GM23248 (cell line): Measurements from ENCODE around the gene KIF3B.

Source experiments
- EZH2 ChIP-seq: fragments of 200-600 bp; sonication (generic); IDR thresholded peaks from 2 replicates; pipeline ENCODE4 v1.6.1; 2018; ENCODE audit warnings: antibody characterized with exemption, mild to moderate bottlenecking; ENCODE audit not compliant: insufficient read depth, poor library complexity, severe bottlenecking
- EZH2phosphoT487 ChIP-seq: fragments of 200-600 bp; sonication (generic); IDR thresholded peaks from 2 replicates; pipeline ENCODE4 v1.6.1; 2018; ENCODE audit warnings: antibody characterized with exemption, moderate library complexity, mild to moderate bottlenecking, low read depth; ENCODE audit not compliant: insufficient read depth

DNA sequence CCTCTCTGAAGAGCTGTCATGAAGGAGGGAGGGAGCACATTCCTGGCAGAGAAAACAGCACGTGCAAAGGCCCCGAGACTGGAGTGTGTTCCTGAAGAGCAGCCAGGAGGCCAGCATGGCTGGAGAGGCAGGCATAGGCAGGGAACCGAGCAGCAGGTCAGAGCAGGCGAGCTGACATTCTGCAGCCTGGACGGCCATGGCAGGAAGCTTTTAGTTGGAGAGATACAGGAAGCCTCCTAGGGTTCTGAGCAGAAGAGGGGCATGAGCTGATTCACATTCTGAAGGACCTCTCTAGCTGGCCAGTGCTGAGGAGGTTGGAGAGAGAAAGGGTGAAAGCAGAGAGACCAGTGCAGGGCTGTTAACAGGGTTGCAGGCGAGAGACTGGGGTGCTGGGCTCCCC lies 40.0 kb upstream of the KIF3B start:
- no peak for TF ChIP-seq EZH2
- TF ChIP-seq EZH2phosphoT487, result no peak
